Sigmoid colon (tissue), 4 donors: Measurements from ENCODE around the gene JAZF1.

ENCODE experiments used
- CTCF ChIP-seq, 4 experiments: fragments of 450-650 bp in 3 of 4; fragments of 200-600 bp in 1 of 4; IDR thresholded peaks; one replicate each; pipeline ENCODE4 v1.5.1; 2016 to 2019; ENCODE audit warnings: antibody characterized with exemption in 4 of 4, mild to moderate bottlenecking in 3 of 4, moderate library complexity in 2 of 4
- POLR2A ChIP-seq, 2 donors: fragments of 450-650 bp; IDR thresholded peaks; one replicate each; pipeline ENCODE4 v1.6.1; 2016; ENCODE audit warnings: antibody characterized with exemption in 2 of 2, mild to moderate bottlenecking in 2 of 2, moderate library complexity in 2 of 2
- POLR2AphosphoS5 ChIP-seq, 4 donors: sonication (generic); formaldehyde crosslinking; IDR thresholded peaks; one replicate each; pipeline ENCODE4 v1.6.1; 2017; ENCODE audit warnings: antibody characterized with exemption in 4 of 4

GRCh38 chr7:27900006-27900405, 280.6 kb downstream of the JAZF1 start:
- TF ChIP-seq POLR2A (IDR thresholded peaks at IDR 0.05) (no peak), CTCF (IDR thresholded peaks at IDR 0.05) (no peak), POLR2AphosphoS5 (IDR thresholded peaks at IDR 0.05) (no peak)
